GM21360 (cell line): ENCODE measurements around the gene KIF6.

Source experiments
- ATAC-seq: cut with Tn5 transposase; IDR thresholded peaks from one replicate; pipeline ENCODE4 v1.9.1; 2021; ENCODE audit warnings: mild to moderate bottlenecking, moderate library complexity; ENCODE audit not compliant: unreplicated experiment

KIF6 gene

GRCh38 chr6:39602601-39603519 is 122.3 kb downstream of the KIF6 start:
- ATAC-seq = no peak

- no peak for ATAC-seq
These were observed 125.2 kb downstream of the KIF6 start for GRCh38 chr6:39599973-39600372.

DNA sequence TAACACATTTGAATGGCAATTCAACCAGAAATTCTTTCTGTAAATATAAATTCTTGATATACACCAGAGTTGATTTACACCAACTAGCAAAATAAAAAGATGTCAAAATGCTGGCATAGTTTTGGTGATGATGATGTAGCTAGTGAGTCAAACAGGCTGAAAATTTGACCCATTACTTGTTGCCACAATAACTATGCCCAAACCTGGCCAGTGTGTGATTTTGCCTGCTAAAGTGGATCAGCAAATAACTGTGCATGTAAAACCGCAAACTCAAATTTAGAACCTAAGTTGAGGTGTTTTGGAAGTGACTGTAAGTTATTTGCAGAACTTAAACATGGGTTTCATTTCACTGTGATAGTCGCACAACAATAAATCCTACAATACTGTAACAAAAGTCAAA is 125.9 kb downstream of the KIF6 start:
- no peak for ATAC-seq

DNA sequence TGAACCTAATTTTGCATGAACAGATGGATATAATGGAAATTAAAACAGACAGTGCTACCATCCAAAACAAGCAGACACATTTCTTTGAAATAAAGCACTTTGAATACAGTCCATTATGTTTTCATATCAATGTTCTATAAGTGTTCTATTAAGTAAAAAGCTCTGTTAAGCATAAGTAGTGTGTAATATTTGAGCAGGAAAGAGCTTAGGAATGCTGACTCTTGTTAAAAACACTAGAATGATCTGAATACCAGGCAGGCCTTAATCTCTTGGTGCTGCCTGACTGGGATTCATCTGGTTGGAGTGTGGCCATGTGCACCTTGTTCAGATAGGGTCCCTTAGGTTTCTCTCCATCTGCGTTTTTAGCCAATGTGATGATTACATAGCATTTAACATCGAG is 130.9 kb downstream of the KIF6 start:
- no peak for ATAC-seq

GRCh38 chr6:39593646-39594045 is 131.6 kb downstream of the KIF6 start:
- ATAC-seq = no peak

DNA sequence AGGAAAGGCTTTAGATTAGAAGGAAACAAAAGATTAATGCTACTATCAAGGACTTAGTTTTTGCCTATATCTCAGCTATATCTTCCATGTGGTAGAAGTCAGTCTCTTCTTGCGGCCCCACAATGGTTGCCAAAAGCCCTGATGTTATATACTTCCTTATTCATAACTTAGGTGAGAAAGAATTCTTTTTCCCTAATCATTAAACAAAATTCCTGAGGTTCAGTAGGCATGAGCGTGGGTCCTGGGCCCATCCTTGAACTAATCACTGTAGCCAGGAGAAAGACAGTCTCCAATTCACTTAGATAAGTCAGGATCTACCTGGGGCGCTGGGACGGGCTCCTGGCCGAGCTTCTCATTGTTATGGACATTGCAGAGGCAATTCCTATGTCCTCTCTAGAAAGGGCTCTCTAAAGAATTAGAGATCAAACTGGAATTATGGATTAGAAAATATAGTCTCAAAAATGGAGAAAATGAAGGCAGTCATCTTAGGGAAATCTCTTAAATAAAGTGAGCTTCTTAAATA is 134.3 kb downstream of the KIF6 start:
- no peak for ATAC-seq

GRCh38 chr6:39587080-39587479 is 138.1 kb downstream of the KIF6 start:
- ATAC-seq = no peak

GRCh38 chr6:39585641-39586040 is 139.6 kb downstream of the KIF6 start:
- no peak for ATAC-seq

DNA sequence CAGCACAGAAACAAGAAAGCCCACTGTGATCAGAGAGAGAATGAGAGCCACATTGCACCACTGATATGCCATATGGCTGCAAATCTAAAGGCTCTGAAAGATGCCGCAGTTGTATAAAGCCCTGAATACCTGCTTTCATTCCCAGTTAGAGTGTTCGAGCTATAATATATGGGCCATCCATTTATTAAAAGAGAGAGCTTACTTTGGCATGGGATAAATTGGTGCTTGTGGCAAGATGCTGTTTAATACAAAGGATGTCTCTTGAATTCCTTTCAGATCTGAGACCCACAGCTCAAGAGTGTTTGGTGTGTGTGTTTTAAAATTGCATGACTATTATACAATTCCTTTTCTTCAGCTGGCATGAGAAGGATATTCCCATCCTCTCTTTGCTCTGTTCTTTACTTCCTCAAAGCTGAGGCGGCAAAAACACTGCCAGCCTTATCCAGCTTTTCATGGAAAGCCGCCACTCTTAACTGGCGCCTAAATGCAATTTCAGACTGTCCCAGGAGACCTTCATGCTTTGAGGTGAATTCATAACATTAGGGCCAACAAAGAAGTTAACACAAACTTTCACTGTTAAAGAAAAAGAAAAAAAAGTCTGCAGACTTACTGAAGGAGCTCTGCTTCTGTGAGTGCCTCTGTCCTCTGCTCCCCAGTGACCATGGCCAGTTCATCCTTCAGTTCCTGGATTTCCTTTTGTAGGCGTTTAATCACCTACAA is 147.6 kb downstream of the KIF6 start:
- ATAC-seq = no peak

DNA sequence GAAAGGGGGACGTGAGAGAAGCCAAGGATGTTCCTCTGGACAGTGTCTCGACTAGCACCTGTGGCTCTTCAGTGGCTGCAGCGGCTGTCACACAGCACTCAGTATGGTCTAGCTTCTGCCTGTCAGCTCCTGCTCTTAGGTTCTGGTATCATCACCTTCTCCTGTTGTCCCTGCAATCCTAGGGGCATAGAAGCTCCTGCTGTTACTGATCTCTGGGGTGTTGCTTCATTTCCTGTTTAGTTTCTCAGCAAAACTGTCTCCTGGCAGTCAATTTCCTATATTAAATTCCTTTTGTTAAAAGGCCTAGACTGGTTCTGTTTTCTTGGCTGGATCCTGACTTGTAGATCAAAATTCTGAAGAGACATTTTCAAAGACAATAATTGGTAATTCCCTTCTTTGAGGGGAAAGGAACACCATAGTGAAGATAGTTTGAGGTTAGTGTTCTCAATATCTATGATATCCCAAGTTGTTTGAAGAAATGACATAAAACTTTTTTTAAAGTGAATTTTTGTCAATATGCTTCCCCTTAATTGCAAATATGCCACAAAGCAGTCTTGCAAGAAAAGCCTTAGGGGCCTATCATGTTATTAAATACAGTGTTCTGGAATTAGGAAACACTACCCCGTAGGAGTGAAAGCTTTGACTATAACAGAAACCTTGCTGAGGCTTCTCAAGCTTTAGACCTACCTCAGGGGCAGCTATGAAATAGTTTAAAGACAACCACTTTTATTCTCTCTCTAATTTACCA is 148.5 kb downstream of the KIF6 start:
- no peak for ATAC-seq

- ATAC-seq = no peak
These were observed 150.2 kb downstream of the KIF6 start for GRCh38 chr6:39574991-39575390.

DNA sequence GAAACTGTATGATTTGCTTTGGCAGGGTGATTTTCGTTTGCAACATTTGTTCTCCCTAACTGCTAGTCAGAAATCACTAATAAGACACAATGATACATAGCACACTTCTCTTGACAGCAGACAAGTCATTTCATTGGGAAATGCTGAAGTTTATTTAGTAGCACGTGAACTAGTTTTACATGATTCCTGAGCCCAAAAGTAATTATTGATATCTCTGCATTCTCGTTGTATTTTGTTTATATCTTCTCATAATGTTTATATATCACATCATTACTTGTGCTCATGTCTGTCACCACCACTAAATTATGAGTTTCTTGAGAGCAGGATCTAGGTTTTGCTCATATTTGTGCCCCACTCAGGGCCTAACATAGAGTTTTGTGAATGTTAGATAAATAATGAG is 151.7 kb downstream of the KIF6 start:
- ATAC-seq = no peak

GRCh38 chr6:39572661-39573340 is 152.4 kb downstream of the KIF6 start:
- no peak for ATAC-seq

GRCh38 chr6:39568896-39569295 is 156.3 kb downstream of the KIF6 start:
- ATAC-seq = no peak

- no peak for ATAC-seq
These were observed 158.1 kb downstream of the KIF6 start for GRCh38 chr6:39567091-39567490.

DNA sequence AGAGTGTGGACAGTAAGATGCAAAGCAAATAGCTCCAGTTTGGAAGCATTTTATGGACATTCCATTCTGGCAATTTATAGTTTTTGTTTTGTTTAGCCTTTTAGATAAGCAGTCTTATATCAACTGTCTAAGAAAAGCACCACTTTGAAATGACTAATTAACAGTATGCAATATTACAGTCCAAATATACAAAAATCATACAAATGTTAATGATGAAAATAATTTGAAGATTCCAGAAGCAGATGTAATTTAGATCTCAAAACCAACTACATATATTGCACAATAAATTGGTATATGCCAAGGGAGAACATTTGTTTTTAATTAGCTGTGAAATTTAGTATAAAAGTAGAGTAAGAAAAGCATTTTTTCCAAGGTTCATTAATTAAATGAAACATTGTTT is 158.8 kb downstream of the KIF6 start:
- no peak for ATAC-seq

GRCh38 chr6:39565956-39566355 is 159.3 kb downstream of the KIF6 start:
- ATAC-seq = no peak

- ATAC-seq = no peak
These were observed 161.5 kb downstream of the KIF6 start for GRCh38 chr6:39563566-39564311.

DNA sequence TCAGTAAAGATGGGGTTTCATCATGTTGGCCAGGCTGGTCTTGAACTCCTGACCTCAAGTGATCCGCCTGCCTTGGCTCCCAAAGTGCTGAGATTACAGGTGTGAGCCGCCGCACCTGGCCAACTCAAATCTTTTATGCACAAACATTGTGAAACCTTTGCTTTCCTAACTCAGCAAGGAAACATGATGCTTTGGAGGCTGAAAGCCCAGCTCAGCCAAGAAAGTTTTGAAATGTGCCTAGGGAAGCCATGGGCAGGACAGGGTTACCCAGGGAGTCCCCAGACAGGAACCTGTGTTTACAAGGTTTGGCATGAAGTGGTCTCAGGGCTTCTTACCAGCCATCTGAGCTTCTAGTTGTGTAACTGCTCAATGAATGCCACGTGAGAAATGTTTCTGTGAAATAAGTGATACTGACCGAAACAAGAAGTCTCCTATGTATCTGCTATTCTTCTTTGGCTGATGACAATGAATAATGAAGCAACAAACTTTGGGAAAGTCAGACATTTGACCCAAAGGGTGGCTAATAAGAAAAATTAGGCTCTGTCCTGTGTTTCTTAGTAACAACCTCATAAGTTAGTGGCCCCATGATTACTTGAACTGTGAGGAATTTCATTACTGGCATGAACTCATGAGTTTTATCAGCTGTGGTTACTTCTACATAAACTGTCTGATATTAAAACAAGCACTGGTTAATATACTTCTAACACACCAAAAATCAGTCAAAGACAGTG is 163.5 kb downstream of the KIF6 start:
- no peak for ATAC-seq
